GM18507 (cell line): Measurements from ENCODE around the gene FARP2.

Source experiments
- DNase-seq: peaks from one replicate; pipeline ENCODE4 v3.0.0; 2011; ENCODE audit warnings: low read depth; ENCODE audit not compliant: insufficient read length; ENCODE audit errors: extremely low spot score
- FAIRE-seq: peaks from 2 replicates; lab custom pipeline; 2011; peaks lifted over from hg19 to GRCh38; lab: Jason Lieb, UNC

FARP2 gene

GRCh38 chr2:241475267-241475666 is 119.2 kb downstream of the FARP2 start:
- FAIRE-seq, result no peak
- no peak for DNase-seq

GRCh38 chr2:241478166-241478565 is 122.1 kb downstream of the FARP2 start:
- DNase-seq, result no peak
- no peak for FAIRE-seq

- DNase-seq, result no peak
- FAIRE-seq, result no peak
Observed at GRCh38 chr2:241479026-241479898, 123.2 kb downstream of the FARP2 start.

GRCh38 chr2:241481687-241482086 is 125.6 kb downstream of the FARP2 start:
- DNase-seq, result no peak
- no peak for FAIRE-seq

GRCh38 chr2:241482126-241482955 is 126.3 kb downstream of the FARP2 start:
- DNase-seq (no peak), FAIRE-seq (no peak)

GRCh38 chr2:241483305-241483704 is 127.2 kb downstream of the FARP2 start:
- no peak for DNase-seq
- FAIRE-seq, result no peak

GRCh38 chr2:241485172-241485911 is 129.3 kb downstream of the FARP2 start:
- no peak for FAIRE-seq

GRCh38 chr2:241489088-241489487 is 133.0 kb downstream of the FARP2 start:
- FAIRE-seq, result no peak

More at GRCh38 chr2:241485172-241485911, 129.3 kb downstream of the FARP2 start:
- no peak for DNase-seq

GRCh38 chr2:241489733-241490680 is 133.9 kb downstream of the FARP2 start:
- no peak for FAIRE-seq

More at GRCh38 chr2:241489088-241489487, 133.0 kb downstream of the FARP2 start:
- DNase-seq, result no peak

GRCh38 chr2:241490825-241491506 is 134.9 kb downstream of the FARP2 start:
- no peak for FAIRE-seq
- no peak for DNase-seq

More at GRCh38 chr2:241489733-241490680, 133.9 kb downstream of the FARP2 start:
- DNase-seq, result no peak

- no peak for FAIRE-seq
- no peak for DNase-seq
Observed at GRCh38 chr2:241491549-241492173, 135.6 kb downstream of the FARP2 start.

GRCh38 chr2:241492174-241492565 is 136.1 kb downstream of the FARP2 start:
- FAIRE-seq (no peak), DNase-seq (no peak)

GRCh38 chr2:241493092-241493491 is 137.0 kb downstream of the FARP2 start:
- DNase-seq (no peak), FAIRE-seq (no peak)

GRCh38 chr2:241494311-241494908 is 138.3 kb downstream of the FARP2 start:
- FAIRE-seq (no peak), DNase-seq (no peak)

- FAIRE-seq (no peak), DNase-seq (no peak)
Observed at GRCh38 chr2:241495172-241496002, 139.3 kb downstream of the FARP2 start.

GRCh38 chr2:241496003-241496707 is 140.1 kb downstream of the FARP2 start:
- DNase-seq (no peak), FAIRE-seq (no peak)
